Uterus (tissue), 2 donors: ENCODE data around the gene GFRA4.

ENCODE experiments used
- POLR2A ChIP-seq, 2 donors: fragments of 450-650 bp; IDR thresholded peaks; one replicate each; pipeline ENCODE4 v1.6.1; 2016; ENCODE audit warnings: antibody characterized with exemption in 2 of 2, mild to moderate bottlenecking in 1 of 2, moderate library complexity in 1 of 2
- TF ChIP-seq, protein P1 (sequence below), 4 experiments: fragments of 200-600 bp in 2 of 4; fragments of 450-650 bp in 2 of 4; sonication (generic) in 2 of 4; IDR thresholded peaks; one replicate each; pipeline ENCODE4 v1.5.1; 2016 to 2019; ENCODE audit warnings: antibody characterized with exemption in 4 of 4, mild to moderate bottlenecking in 2 of 4, moderate library complexity in 1 of 4

- TF ChIP-seq, protein P1, sequence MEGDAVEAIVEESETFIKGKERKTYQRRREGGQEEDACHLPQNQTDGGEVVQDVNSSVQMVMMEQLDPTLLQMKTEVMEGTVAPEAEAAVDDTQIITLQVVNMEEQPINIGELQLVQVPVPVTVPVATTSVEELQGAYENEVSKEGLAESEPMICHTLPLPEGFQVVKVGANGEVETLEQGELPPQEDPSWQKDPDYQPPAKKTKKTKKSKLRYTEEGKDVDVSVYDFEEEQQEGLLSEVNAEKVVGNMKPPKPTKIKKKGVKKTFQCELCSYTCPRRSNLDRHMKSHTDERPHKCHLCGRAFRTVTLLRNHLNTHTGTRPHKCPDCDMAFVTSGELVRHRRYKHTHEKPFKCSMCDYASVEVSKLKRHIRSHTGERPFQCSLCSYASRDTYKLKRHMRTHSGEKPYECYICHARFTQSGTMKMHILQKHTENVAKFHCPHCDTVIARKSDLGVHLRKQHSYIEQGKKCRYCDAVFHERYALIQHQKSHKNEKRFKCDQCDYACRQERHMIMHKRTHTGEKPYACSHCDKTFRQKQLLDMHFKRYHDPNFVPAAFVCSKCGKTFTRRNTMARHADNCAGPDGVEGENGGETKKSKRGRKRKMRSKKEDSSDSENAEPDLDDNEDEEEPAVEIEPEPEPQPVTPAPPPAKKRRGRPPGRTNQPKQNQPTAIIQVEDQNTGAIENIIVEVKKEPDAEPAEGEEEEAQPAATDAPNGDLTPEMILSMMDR (IDR thresholded peaks at IDR 0.05), result no peak
- TF ChIP-seq POLR2A (IDR thresholded peaks at IDR 0.05), result no peak
These were observed 39.6 kb upstream of the GFRA4 start for GRCh38 chr20:3702611-3703391.
